HepG2 (cell line): Measurements from ENCODE around the gene NEURL4. TPM values are rescaled to one million over a fixed set of nuclear protein-coding genes. Genes with fewer than 3 reads are reported as not detected.
A peak's percentile ranks its signal among the peaks of the same experiment; 100 is the strongest.

Experiments
- ATRX ChIP-seq: sonication (generic); formaldehyde crosslinking; IDR thresholded peaks from 2 replicates; pipeline ENCODE4 v1.4.0; 2020; ENCODE audit warnings: missing genetic modification reagents, borderline replicate concordance
- BRCA1 ChIP-seq: sonication (generic); formaldehyde crosslinking; IDR thresholded peaks from 2 replicates; pipeline ENCODE4 v1.4.0; 2020; ENCODE audit warnings: missing genetic modification reagents
- HNRNPL ChIP-seq: fragments of 200-400 bp; formaldehyde crosslinking; IDR thresholded peaks from 2 replicates; pipeline ENCODE4 v1.6.1; 2017; ENCODE audit warnings: mild to moderate bottlenecking, low read depth, low read length
- MAFF ChIP-seq: IDR thresholded peaks from 2 replicates; pipeline ENCODE4 v1.6.1; 2011; ENCODE audit warnings: low read depth, low read length, improper control_type of control experiment
- MAFK ChIP-seq, 2 experiments: IDR thresholded peaks in 1 of 2; conservative IDR thresholded peaks in 1 of 2; 2 replicates each; pipeline ENCODE4 v1.6.1; 2011; ENCODE audit warnings: improper control_type of control experiment in 2 of 2, low read length in 2 of 2
- NCOR1 ChIP-seq: fragments of 200-600 bp; sonication (generic); IDR thresholded peaks from 2 replicates; pipeline ENCODE4 v1.7.0; 2017; ENCODE audit warnings: antibody characterized with exemption, low read length, borderline replicate concordance
- PHF5A ChIP-seq: IDR thresholded peaks from one replicate; pipeline ENCODE4 v1.6.1; 2018; ENCODE audit warnings: low read depth, missing genetic modification reagents; ENCODE audit not compliant: unreplicated experiment
- PHF8 ChIP-seq: sonication (generic); formaldehyde crosslinking; IDR thresholded peaks from 2 replicates; pipeline ENCODE4 v1.5.0; 2020; ENCODE audit warnings: missing genetic modification reagents
- POLR2A ChIP-seq, 2 experiments: IDR thresholded peaks; 2 replicates each; pipeline ENCODE4 v1.6.1; 2011; ENCODE audit warnings: low read depth in 2 of 2, low read length in 2 of 2, mild to moderate bottlenecking in 1 of 2, moderate library complexity in 1 of 2; ENCODE audit not compliant: insufficient read depth in 1 of 2
- STAG1 ChIP-seq: sonication (generic); formaldehyde crosslinking; IDR thresholded peaks from 2 replicates; pipeline ENCODE4 v1.4.0; 2020; ENCODE audit warnings: missing genetic modification reagents
- TCF7 ChIP-seq: sonication (generic); IDR thresholded peaks from 2 replicates; pipeline ENCODE4 v1.6.1; 2016; ENCODE audit warnings: antibody characterized with exemption, low read depth
- TEAD2 ChIP-seq: sonication (generic); formaldehyde crosslinking; IDR thresholded peaks from 2 replicates; pipeline ENCODE4 v1.9.0; 2021; ENCODE audit warnings: missing genetic modification reagents
- TMF1 ChIP-seq: sonication (generic); formaldehyde crosslinking; IDR thresholded peaks from 2 replicates; pipeline ENCODE4 v1.8.1; 2022; ENCODE audit warnings: low read depth, missing genetic modification reagents
- ZBTB42 ChIP-seq: sonication (generic); formaldehyde crosslinking; IDR thresholded peaks from 2 replicates; pipeline ENCODE4 v1.5.0; 2020; ENCODE audit warnings: mild to moderate bottlenecking, missing genetic modification reagents
- ZFP37 ChIP-seq: sonication (generic); formaldehyde crosslinking; IDR thresholded peaks from 2 replicates; pipeline ENCODE4 v1.4.0; 2020; ENCODE audit warnings: missing genetic modification reagents, borderline replicate concordance
- ZKSCAN1 ChIP-seq: fragments of 150-350 bp; IDR thresholded peaks from 2 replicates; pipeline ENCODE4 v1.6.1; 2014; ENCODE audit warnings: low read length
- ZNF3 ChIP-seq: IDR thresholded peaks from 2 replicates; pipeline ENCODE4 v1.7.0; 2017; ENCODE audit warnings: inconsistent platforms
- ZNF367 ChIP-seq: sonication (generic); formaldehyde crosslinking; IDR thresholded peaks from 2 replicates; pipeline ENCODE4 v1.4.0; 2020; ENCODE audit warnings: missing genetic modification reagents, borderline replicate concordance
- ZNF501 ChIP-seq: sonication (generic); formaldehyde crosslinking; IDR thresholded peaks from 2 replicates; pipeline ENCODE4 v1.5.1; 2020; ENCODE audit warnings: mild to moderate bottlenecking, moderate library complexity, missing genetic modification reagents
- ZNF879 ChIP-seq: sonication (generic); formaldehyde crosslinking; IDR thresholded peaks from 2 replicates; pipeline ENCODE4 v1.8.1; 2023; ENCODE audit warnings: missing genetic modification reagents
- ZSCAN30 ChIP-seq: sonication (generic); formaldehyde crosslinking; IDR thresholded peaks from 2 replicates; pipeline ENCODE4 v1.5.0; 2020; ENCODE audit warnings: mild to moderate bottlenecking, missing genetic modification reagents
- polyA plus RNA-seq, 8 experiments: library from polyadenylated mRNA; depleted of rRNA in 3 of 8; stranded (reverse) in 7 of 8; unstranded in 1 of 8; fragments of >200 nt; fragmentation: Illumina TruSeq in 4 of 8; extraction: Trizol in 4 of 8; gene quantifications; 2 replicates each; pipeline versions ENCODE4 v1.2.1 to v1.2.3, GENCODE V29; 2011 to 2016; ENCODE audit warnings: low read depth in 4 of 8, missing spikeins in 1 of 8, mixed read lengths in 1 of 8; ENCODE audit not compliant: insufficient read depth in 1 of 8
- total RNA-seq, 5 experiments: library from RNA; depleted of rRNA; stranded (reverse); fragments of >200 nt; fragmentation: Illumina TruSeq; extraction: Trizol; gene quantifications; 2 replicates each; pipeline ENCODE4 v1.2.3, GENCODE V29; 2016; ENCODE audit warnings: low read depth in 1 of 5
- TF ChIP-seq, protein P1 (sequence below): fragments of 450-650 bp; IDR thresholded peaks from 2 replicates; pipeline ENCODE4 v1.6.1; 2017
- TF ChIP-seq, protein P2 (sequence below): IDR thresholded peaks from 2 replicates; pipeline ENCODE4 v1.6.1; 2012; ENCODE audit warnings: low read depth, low read length, improper control_type of control experiment
- TF ChIP-seq, protein P3 (sequence below): IDR thresholded peaks from 2 replicates; pipeline ENCODE4 v1.4.0; 2020; ENCODE audit warnings: mild to moderate bottlenecking, missing genetic modification reagents
- TF ChIP-seq, protein P4 (sequence below): sonication (generic); formaldehyde crosslinking; IDR thresholded peaks from 2 replicates; pipeline ENCODE4 v1.8.0; 2022; ENCODE audit warnings: missing genetic modification reagents, low read depth, mild to moderate bottlenecking, borderline replicate concordance
- TF ChIP-seq, protein P5 (sequence below): IDR thresholded peaks from 2 replicates; pipeline ENCODE4 v1.6.1; 2016; ENCODE audit warnings: missing genetic modification reagents, missing compliant biosample characterization

The NEURL4 gene
- total and polyA plus RNA-seq, 2 of the 13 experiments (the other 11 are each of a cell fraction or from before 2014, with no cell fraction given) = 14.8 to 15.7 TPM

DNA sequence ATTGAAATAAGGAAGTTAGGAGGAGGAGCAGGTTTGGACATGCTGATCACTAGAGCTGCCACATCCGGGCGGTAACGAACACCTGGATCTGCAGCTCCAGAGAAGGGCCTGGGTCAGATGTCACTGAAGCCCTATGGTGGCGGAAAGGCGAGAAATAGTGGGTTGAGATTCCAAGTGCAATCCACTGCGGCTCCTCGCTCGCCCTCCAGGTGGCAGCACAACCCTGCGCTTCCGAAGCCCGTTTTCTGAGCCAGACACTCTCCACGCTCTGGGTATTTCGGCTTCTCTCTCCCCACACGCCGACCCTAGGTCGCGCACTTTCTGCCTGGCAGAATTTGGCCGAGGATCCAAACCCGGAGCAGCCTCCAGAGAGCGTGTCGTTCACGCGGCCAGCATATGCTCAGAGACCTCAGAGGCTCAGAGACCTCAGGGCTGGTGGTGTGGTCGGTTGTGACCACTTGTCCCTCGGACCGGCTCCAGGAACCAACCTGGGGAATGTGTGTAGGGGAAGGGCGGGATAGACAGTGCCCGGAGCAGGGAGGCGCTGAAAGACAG lies 48.5 kb downstream of the NEURL4 start (continued):
- TF ChIP-seq, protein P1, sequence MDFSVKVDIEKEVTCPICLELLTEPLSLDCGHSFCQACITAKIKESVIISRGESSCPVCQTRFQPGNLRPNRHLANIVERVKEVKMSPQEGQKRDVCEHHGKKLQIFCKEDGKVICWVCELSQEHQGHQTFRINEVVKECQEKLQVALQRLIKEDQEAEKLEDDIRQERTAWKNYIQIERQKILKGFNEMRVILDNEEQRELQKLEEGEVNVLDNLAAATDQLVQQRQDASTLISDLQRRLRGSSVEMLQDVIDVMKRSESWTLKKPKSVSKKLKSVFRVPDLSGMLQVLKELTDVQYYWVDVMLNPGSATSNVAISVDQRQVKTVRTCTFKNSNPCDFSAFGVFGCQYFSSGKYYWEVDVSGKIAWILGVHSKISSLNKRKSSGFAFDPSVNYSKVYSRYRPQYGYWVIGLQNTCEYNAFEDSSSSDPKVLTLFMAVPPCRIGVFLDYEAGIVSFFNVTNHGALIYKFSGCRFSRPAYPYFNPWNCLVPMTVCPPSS = no peak
- TF ChIP-seq ZNF367 (CRISPR knock-in tag) = no peak
- no peak for TF ChIP-seq TCF7
- TF ChIP-seq, protein P2, sequence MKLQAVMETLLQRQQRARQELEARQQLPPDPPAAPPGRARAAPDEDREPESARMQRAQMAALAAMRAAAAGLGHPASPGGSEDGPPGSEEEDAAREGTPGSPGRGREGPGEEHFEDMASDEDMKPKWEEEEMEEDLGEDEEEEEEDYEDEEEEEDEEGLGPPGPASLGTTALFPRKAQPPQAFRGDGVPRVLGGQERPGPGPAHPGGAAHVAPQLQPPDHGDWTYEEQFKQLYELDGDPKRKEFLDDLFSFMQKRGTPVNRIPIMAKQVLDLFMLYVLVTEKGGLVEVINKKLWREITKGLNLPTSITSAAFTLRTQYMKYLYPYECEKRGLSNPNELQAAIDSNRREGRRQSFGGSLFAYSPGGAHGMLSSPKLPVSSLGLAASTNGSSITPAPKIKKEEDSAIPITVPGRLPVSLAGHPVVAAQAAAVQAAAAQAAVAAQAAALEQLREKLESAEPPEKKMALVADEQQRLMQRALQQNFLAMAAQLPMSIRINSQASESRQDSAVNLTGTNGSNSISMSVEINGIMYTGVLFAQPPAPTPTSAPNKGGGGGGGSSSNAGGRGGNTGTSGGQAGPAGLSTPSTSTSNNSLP = no peak
- 0 out of 2 replicates have a peak, but pooled peaks have one; percentile 15 for TF ChIP-seq TEAD2 (CRISPR knock-in tag)
- no peak for TF ChIP-seq ZKSCAN1
- peak; percentile 82; the same call in 1 of the 2 replicates for TF ChIP-seq ZFP37 (CRISPR knock-in tag)
- TF ChIP-seq ZNF879 (CRISPR knock-in tag) = no peak
- TF ChIP-seq ZNF501 (CRISPR knock-in tag) = peak; percentile 82
- TF ChIP-seq, protein P3, sequence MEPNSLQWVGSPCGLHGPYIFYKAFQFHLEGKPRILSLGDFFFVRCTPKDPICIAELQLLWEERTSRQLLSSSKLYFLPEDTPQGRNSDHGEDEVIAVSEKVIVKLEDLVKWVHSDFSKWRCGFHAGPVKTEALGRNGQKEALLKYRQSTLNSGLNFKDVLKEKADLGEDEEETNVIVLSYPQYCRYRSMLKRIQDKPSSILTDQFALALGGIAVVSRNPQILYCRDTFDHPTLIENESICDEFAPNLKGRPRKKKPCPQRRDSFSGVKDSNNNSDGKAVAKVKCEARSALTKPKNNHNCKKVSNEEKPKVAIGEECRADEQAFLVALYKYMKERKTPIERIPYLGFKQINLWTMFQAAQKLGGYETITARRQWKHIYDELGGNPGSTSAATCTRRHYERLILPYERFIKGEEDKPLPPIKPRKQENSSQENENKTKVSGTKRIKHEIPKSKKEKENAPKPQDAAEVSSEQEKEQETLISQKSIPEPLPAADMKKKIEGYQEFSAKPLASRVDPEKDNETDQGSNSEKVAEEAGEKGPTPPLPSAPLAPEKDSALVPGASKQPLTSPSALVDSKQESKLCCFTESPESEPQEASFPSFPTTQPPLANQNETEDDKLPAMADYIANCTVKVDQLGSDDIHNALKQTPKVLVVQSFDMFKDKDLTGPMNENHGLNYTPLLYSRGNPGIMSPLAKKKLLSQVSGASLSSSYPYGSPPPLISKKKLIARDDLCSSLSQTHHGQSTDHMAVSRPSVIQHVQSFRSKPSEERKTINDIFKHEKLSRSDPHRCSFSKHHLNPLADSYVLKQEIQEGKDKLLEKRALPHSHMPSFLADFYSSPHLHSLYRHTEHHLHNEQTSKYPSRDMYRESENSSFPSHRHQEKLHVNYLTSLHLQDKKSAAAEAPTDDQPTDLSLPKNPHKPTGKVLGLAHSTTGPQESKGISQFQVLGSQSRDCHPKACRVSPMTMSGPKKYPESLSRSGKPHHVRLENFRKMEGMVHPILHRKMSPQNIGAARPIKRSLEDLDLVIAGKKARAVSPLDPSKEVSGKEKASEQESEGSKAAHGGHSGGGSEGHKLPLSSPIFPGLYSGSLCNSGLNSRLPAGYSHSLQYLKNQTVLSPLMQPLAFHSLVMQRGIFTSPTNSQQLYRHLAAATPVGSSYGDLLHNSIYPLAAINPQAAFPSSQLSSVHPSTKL (CRISPR knock-in tag) = peak; percentile 60; the same call in 1 of the 2 replicates
- peak; percentile 87; the same call in 1 of the 2 replicates for TF ChIP-seq TMF1
- no peak for TF ChIP-seq MAFK (conservative IDR thresholded peaks at IDR 0.05 in 1 of 2, IDR thresholded peaks at IDR 0.05 in 1 of 2; ENCODE audit: low read length in 2 of 2)
- TF ChIP-seq ZNF3 (CRISPR knock-in tag) = no peak
- no peak for TF ChIP-seq ATRX (CRISPR knock-in tag)
- TF ChIP-seq STAG1 = peak; percentile 97
- no peak for TF ChIP-seq ZBTB42
- peak; percentile 21; the same call in 1 of the 2 replicates for TF ChIP-seq PHF8 (CRISPR knock-in tag)
- TF ChIP-seq NCOR1 = no peak
- no peak for TF ChIP-seq ZSCAN30
- no peak for TF ChIP-seq MAFF
- TF ChIP-seq, protein P4, sequence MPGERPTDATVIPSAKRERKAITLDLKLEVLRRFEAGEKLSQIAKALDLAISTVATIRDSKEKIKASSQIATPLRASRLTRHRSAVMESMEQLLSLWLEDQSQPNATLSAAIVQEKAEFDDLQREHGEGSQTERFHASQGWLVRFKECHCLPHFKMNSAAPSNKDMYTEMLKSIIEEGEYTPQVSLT (CRISPR knock-in tag) = no peak
- TF ChIP-seq BRCA1 (CRISPR knock-in tag) = no peak
- 0 out of 2 replicates have a peak, but pooled peaks have one; percentile 57 for TF ChIP-seq HNRNPL
- TF ChIP-seq, protein P5, sequence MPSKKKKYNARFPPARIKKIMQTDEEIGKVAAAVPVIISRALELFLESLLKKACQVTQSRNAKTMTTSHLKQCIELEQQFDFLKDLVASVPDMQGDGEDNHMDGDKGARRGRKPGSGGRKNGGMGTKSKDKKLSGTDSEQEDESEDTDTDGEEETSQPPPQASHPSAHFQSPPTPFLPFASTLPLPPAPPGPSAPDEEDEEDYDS (CRISPR knock-in tag) = no peak
- TF ChIP-seq POLR2A (IDR thresholded peaks at IDR 0.05; ENCODE audit: insufficient read depth in 1 of 2, low read depth in 2 of 2, low read length in 2 of 2) = no peak
- no peak for TF ChIP-seq PHF5A
